ENCODE data around the gene CAPN3. TPM values are rescaled to one million over a fixed set of nuclear protein-coding genes. Genes with fewer than 3 reads are reported as not detected.
A peak's percentile ranks its signal among the peaks of the same experiment; 100 is the strongest.
"Not testable (repeated sequence)": the region's sequence is repeated elsewhere in the genome, so short reads cannot be mapped to it uniquely, and the experiment has no call there.

CAPN3 gene
- total and polyA plus RNA-seq, 11 donors: 1.3 to 12.2 (median 7.3) TPM

GRCh38 chr15:42331235-42331634 lies 28.1 kb upstream of the CAPN3 start:
- H3K27ac ChIP-seq: peak overlapping the region in 11 of 12 donors; percentile 9 to 77 (median 69)
- H3K4me1 ChIP-seq: peaks cover 0 to 7% (median 0%) of the 10 kb centered on the region in 12 donors
- ATAC-seq (peak; percentile 95 to 99 (median 98)), DNase-seq (peak in 4 of 5 donors; percentile 18 to 34 (median 29))
- H3K36me3 ChIP-seq: peaks cover 0 to 74% (median 36%) of the 10 kb centered on the region in 9 donors
- TF ChIP-seq POLR2A (IDR thresholded peaks at IDR 0.05) (no peak), CTCF (IDR thresholded peaks at IDR 0.05) (no peak)
- intact Hi-C loops (cut with DNase I): no loop called here
- 48 to 59% (median 52%) methylated on average over 3 of the region's 3 CpGs for WGBS, 4 donors
- no peaks in the 10 kb centered on the region for H3K27me3 ChIP-seq
- no peak overlapping the region for H3K4me3 ChIP-seq
- H3K9me3 ChIP-seq: peaks cover 0 to 20% (median 9%) of the 10 kb centered on the region in 12 donors

- Histone ChIP-seq H3K27me3 (no peaks in the 10 kb centered on the region), H3K27ac (no peak overlapping the region), H3K4me1 (peaks cover 0 to 7% (median 0%) of the 10 kb centered on the region in 12 donors), H3K36me3 (peaks cover 0 to 63% (median 25%) of the 10 kb centered on the region in 9 donors), H3K9me3 (peaks cover 0 to 30% (median 9%) of the 10 kb centered on the region in 12 donors), H3K4me3 (no peak overlapping the region)
- WGBS, 4 donors: 87 to 95% (median 93%) methylated on average over 4 of the region's 4 CpGs
- intact Hi-C loops (cut with DNase I): no loop called here
- TF ChIP-seq CTCF (IDR thresholded peaks at IDR 0.05) (no peak), POLR2A (IDR thresholded peaks at IDR 0.05) (no peak)
- ATAC-seq: no peak
- DNase-seq: no peak
Observed at GRCh38 chr15:42332331-42332730, 27.0 kb upstream of the CAPN3 start.

GRCh38 chr15:42335074-42335473 lies 24.2 kb upstream of the CAPN3 start:
- Histone ChIP-seq H3K9me3 (peaks cover 0 to 30% (median 9%) of the 10 kb centered on the region in 12 donors), H3K27ac (no peak overlapping the region), H3K4me3 (no peak overlapping the region), H3K36me3 (peaks cover 0 to 43% (median 8%) of the 10 kb centered on the region in 9 donors), H3K27me3 (no peaks in the 10 kb centered on the region), H3K4me1 (peaks cover 0 to 14% (median 3%) of the 10 kb centered on the region in 12 donors)
- DNase-seq: no peak
- intact Hi-C loops (cut with DNase I): no loop called here
- TF ChIP-seq POLR2A (IDR thresholded peaks at IDR 0.05): no peak
- TF ChIP-seq CTCF (IDR thresholded peaks at IDR 0.05): no peak
- 97 to 99% (median 98%) methylated on average over 2 of the region's 2 CpGs for WGBS, 4 donors
- no peak for ATAC-seq

- H3K4me3 ChIP-seq; H3K4me1 ChIP-seq; H3K27ac ChIP-seq; intact Hi-C loops (cut with DNase I); ATAC-seq; DNase-seq; H3K27me3 ChIP-seq: not testable (repeated sequence)
- WGBS, 4 donors: 92 to 98% (median 97%) methylated on average over 1 of the region's 1 CpG
- peaks cover 0 to 40% (median 7%) of the 10 kb centered on the region in 9 donors for H3K36me3 ChIP-seq
- H3K9me3 ChIP-seq: peaks cover 0 to 30% (median 9%) of the 10 kb centered on the region in 12 donors
Observed at GRCh38 chr15:42336650-42337049, 22.7 kb upstream of the CAPN3 start.

GRCh38 chr15:42337104-42337503 lies 22.2 kb upstream of the CAPN3 start:
- H3K4me1 ChIP-seq; intact Hi-C loops (cut with DNase I); H3K27me3 ChIP-seq; DNase-seq; ATAC-seq; H3K4me3 ChIP-seq; H3K27ac ChIP-seq: not testable (repeated sequence)
- Histone ChIP-seq H3K9me3 (peaks cover 0 to 30% (median 9%) of the 10 kb centered on the region in 12 donors), H3K36me3 (peaks cover 0 to 39% (median 7%) of the 10 kb centered on the region in 9 donors)
- WGBS, 4 donors: 97 to 99% (median 98%) methylated on average over 3 of the region's 3 CpGs
